Cerebellar nuclear complex (tissue), 1 donor: Measurements from ENCODE around the gene AIMP1.
A peak's percentile ranks its signal among the peaks of the same experiment; 100 is the strongest.
"Not testable (repeated sequence)": the region's sequence is repeated elsewhere in the genome, so short reads cannot be mapped to it uniquely, and the experiment has no call there.

Experiments used
- DNase-seq, 2 experiments: peaks; one replicate each; lab custom pipeline; 2025; lab: John Stamatoyannopoulos, UW

The AIMP1 gene

DNA sequence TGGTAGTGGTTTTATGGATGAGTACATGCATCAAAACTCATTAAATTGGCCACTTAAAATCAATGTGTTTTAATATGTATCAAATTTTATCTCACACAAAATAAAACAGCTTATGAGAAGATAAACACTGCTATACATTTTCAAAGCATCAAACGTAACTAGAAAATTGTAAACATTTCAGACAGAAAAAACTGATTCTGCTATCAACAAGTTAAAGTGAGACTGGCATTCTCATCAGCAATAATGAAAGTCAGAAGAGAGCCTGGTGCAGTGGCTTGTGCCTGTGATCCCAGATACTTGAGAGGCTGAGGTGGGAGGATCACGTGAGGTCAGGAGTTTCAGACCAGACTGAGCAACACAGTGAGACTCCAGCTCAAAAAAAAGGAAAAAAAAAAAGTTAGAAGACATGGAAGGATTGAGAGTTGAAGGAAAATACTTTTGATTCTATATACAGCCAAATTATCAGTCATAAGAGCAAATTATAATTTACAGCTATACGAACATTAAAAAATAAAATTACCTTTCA is 3.3 kb upstream of the AIMP1 start:
- DNase-seq: no peak

- no peak for DNase-seq
Measured at GRCh38 chr4:106314960-106315359, 1.4 kb upstream of the AIMP1 start.

- peak in 1 of 2 experiments; percentile 29 for DNase-seq
Measured at GRCh38 chr4:106315476-106315967, 828 bp upstream of the AIMP1 start.

DNA sequence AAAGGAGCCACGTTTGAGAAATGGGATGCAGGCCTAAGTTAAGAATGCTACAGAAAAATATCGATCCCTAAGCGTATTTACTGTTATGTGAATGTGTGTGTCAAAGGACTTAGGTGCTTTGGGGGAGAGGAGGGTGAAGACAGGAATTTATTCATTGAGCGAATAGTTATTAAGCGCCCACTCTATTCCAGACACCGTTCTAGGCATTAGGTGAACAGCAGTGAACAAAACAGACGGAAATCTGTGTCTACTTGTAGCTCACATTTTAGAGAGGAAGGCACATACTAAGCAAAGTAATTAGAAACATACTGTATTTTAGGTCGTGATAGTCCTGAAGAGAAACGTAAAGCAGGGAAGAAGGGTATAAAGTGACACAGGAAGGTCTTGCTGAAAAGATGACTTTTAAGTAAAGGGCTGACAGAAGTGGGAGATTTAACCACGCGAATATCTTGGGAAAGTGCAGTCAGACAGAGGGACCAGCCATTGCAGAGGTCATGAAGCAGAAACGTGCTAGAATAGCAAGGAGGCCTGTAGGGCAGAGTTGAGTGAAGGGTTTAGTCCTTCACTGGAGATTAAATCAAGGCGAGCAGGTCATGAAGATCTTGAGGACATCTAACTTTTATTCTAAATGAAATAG is 541 bp downstream of the AIMP1 start:
- no peak for DNase-seq

- no peak for DNase-seq
Measured at GRCh38 chr4:106317815-106318214, 1.5 kb downstream of the AIMP1 start.

- DNase-seq: no peak
Measured at GRCh38 chr4:106318511-106318910, 2.2 kb downstream of the AIMP1 start.

- DNase-seq: no peak
Measured at GRCh38 chr4:106320235-106320634, 3.9 kb downstream of the AIMP1 start.

- not testable (repeated sequence) for DNase-seq
Measured at GRCh38 chr4:106321168-106321567, 4.8 kb downstream of the AIMP1 start.

DNA sequence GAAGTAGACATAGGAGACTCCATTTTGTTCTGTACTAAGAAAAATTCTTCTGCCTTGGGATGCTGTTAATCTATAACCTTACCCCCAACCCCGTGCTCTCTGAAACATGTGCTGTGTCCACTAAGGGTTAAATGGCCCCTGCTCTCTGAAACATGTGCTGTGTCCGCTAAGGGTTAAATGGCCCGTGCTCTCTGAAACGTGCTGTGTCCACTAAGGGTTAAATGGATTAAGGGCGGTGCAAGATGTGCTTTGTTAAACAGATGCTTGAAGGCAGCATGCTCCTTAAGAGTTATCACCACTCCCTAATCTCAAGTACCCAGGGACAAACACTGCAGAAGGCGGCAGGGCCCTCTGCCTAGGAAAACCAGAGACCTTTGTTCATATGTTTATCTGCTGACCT is 5.5 kb downstream of the AIMP1 start:
- DNase-seq: not testable (repeated sequence)

GRCh38 chr4:106323119-106323518 is 6.8 kb downstream of the AIMP1 start:
- DNase-seq: no peak

DNA sequence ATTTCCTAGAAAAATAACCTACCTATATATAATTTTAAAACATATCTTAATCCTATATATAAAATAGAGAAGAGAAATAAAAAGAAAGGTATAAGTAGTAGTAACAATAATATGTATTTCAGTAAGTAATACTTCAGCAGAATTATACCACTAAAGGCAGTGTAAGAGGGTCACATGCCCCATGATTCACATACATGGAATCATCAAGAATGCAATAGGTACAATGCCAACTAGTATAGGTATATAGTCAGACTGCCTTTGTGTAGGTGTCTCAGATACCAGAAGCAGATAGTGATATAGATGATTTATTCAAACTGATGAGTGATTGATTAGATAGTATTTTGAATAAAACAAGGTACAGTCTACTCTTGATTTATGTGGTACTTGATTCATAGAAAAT is 9.4 kb downstream of the AIMP1 start:
- no peak for DNase-seq

GRCh38 chr4:106329041-106329618 is 12.8 kb downstream of the AIMP1 start:
- no peak for DNase-seq

- DNase-seq: no peak
Measured at GRCh38 chr4:106333186-106333585, 16.8 kb downstream of the AIMP1 start.

DNA sequence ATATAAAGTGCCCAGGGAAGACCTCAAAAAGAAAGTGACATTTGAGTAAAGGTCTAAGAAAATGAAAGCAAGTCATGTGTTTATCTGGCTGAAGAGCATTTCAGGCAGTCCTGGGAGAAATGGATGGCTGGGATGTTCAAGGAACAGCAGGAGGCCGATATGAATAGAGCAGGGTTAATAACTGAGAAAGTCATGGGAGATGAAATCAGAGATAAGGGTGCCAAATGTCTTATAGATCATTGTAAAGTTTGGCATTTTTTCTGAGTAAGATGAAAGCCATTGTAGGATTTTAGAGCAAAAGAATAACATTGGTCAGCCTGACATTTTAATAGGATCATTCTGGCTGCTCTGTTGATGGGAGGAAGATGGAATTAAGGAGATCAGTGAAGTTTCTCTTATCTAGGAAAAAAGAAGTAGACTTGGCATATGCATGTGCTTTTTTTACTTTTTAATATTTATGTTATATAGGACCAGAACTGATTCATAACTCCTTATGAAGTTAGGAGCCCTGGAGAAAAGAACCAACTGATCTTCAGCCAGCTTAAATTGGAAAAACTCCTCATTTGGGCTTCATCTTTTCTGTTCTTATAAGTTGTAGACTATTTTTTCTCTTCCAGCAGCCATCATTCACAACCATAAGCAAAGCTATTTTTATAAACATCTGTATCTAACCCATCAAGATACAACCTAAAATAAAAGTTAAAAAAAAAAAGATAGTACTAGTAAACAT is 18.6 kb downstream of the AIMP1 start:
- no peak for DNase-seq

- no peak for DNase-seq
Measured at GRCh38 chr4:106336618-106337017, 20.3 kb downstream of the AIMP1 start.

- no peak for DNase-seq
Measured at GRCh38 chr4:106337916-106338315, 21.6 kb downstream of the AIMP1 start.

GRCh38 chr4:106338671-106339070 is 22.3 kb downstream of the AIMP1 start:
- no peak for DNase-seq

GRCh38 chr4:106339431-106339830 is 23.1 kb downstream of the AIMP1 start:
- DNase-seq: no peak

DNA sequence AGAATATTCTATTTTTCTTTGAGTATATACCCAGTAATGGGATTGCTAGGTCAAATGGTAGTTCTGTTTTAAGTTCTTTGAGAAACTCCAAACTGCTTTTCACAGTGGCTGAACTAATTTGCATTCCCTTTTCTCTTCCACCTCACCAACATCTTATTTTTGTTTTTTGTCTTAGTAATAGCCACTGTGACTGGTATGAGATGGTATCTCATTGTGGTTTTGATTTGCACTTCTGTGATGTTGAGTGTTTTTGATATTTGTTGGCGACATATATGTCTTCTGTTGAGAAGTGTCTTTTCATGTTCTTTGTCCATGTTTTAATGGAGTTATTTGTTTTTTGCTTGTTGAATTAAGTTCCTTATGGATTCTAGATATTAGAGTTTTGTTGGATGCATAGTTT is 24.4 kb downstream of the AIMP1 start:
- DNase-seq: no peak

- no peak for DNase-seq
Measured at GRCh38 chr4:106343865-106344646, 27.7 kb downstream of the AIMP1 start.

DNA sequence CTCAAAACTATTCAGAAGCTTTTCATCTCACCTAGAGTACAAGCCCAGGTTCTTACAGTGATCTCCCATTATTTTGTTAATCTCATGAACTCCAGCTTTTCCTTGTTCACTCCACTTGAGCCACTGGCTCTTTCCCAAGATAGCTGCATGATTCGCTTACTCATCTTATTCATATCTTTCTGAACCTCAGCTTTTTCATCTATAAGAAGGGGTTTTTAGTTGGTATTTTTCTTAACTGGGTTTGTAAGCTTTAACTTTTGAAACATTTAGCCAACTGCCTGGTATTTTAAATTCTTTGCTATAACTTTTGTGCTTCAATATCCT is 28.3 kb downstream of the AIMP1 start:
- DNase-seq: no peak

GRCh38 chr4:106347167-106347566 is 30.8 kb downstream of the AIMP1 start:
- DNase-seq: no peak
